Osteoblast (primary cell): ENCODE results near the gene OTULIN. TPM values are rescaled to one million over a fixed set of nuclear protein-coding genes. Genes with fewer than 3 reads are reported as not detected.

Experiments used
- DNase-seq: peaks from one replicate; pipeline ENCODE4 v3.0.0; 2011; ENCODE audit warnings: low spot score, mixed read lengths; ENCODE audit not compliant: insufficient read length; ENCODE audit errors: missing footprints
- H2AFZ ChIP-seq: 2 replicates; pipeline ENCODE4 v1.6.0; 2011; ENCODE audit warnings: mild to moderate bottlenecking, low read length
- H3K27ac ChIP-seq: 2 replicates; pipeline ENCODE4 v1.5.1; 2011; ENCODE audit warnings: mild to moderate bottlenecking, low read depth, low read length, moderate library complexity
- H3K27me3 ChIP-seq: 2 replicates; pipeline ENCODE4 v1.6.0; 2012; ENCODE audit warnings: mild to moderate bottlenecking, control low read depth, inconsistent platforms, low read length, moderate library complexity; ENCODE audit not compliant: insufficient read depth
- H3K36me3 ChIP-seq: 2 replicates; pipeline ENCODE4 v1.5.1; 2011; ENCODE audit warnings: mild to moderate bottlenecking, low read length, control low read depth, moderate library complexity; ENCODE audit not compliant: insufficient read depth
- H3K4me1 ChIP-seq: 2 replicates; pipeline ENCODE4 v1.5.1; 2011; ENCODE audit warnings: mild to moderate bottlenecking, low read length, control low read depth, moderate library complexity; ENCODE audit not compliant: insufficient read depth
- H3K4me2 ChIP-seq: 2 replicates; pipeline ENCODE4 v1.6.0; 2011; ENCODE audit warnings: mild to moderate bottlenecking, low read length; ENCODE audit not compliant: insufficient read depth
- H3K4me3 ChIP-seq: fragments of 200-600 bp; sonication (generic); 3 replicates; pipeline ENCODE4 v1.5.1; 2012; ENCODE audit warnings: mild to moderate bottlenecking, low read length, inconsistent platforms; ENCODE audit not compliant: insufficient read depth
- H3K79me2 ChIP-seq: 2 replicates; pipeline ENCODE4 v1.6.0; 2012; ENCODE audit warnings: mild to moderate bottlenecking, low read length, control low read depth, inconsistent platforms; ENCODE audit not compliant: insufficient read depth
- H3K9me3 ChIP-seq: 2 replicates; pipeline ENCODE4 v1.5.1; 2011; ENCODE audit warnings: low read depth, low read length, control low read depth
- H4K20me1 ChIP-seq: 2 replicates; pipeline ENCODE4 v1.6.0; 2012; ENCODE audit warnings: mild to moderate bottlenecking, low read length, control low read depth; ENCODE audit not compliant: insufficient read depth
- CTCF ChIP-seq: IDR thresholded peaks from 2 replicates; pipeline ENCODE4 v1.5.1; 2011; ENCODE audit warnings: mild to moderate bottlenecking, low read depth, low read length, moderate library complexity; ENCODE audit errors: extremely low read depth
- total RNA-seq: library from RNA; depleted of rRNA; stranded (reverse); fragments of >200 nt; gene quantifications from 2 replicates; pipeline ENCODE4 v1.2.3, GENCODE V29; 2012

OTULIN gene
- total RNA-seq, 1 donor = 29.7 TPM

DNA sequence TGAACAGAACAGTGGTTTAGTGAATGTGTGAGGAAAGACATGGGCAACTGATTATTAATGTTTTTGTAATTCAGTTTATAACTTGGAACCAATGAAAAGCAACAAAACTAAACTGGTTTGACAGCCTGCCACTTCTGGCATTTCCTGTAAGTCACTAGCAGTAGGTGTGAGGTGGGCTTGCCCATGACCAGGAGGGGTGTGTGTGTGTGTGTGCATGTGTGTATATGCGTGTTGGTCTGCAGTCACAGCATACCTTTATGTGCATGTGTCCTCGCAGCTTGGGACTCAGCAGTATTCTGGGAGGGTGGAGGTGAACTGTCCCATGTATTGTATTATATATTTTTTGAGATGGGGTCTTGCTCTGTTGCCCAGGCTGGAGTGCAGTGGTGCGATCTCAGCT lies 32.3 kb downstream of the OTULIN start:
- Histone ChIP-seq H3K27ac (no peak overlapping the region), H4K20me1 (no peaks in the 10 kb centered on the region), H3K4me2 (no peak overlapping the region), H2AFZ (no peak overlapping the region), H3K4me3 (no peak overlapping the region), H3K4me1 (peaks cover 4% of the 10 kb centered on the region), H3K79me2 (peaks cover 4% of the 10 kb centered on the region), H3K9me3 (no peaks in the 10 kb centered on the region), H3K27me3 (no peaks in the 10 kb centered on the region), H3K36me3 (peaks cover 21% of the 10 kb centered on the region)
- DNase-seq = no peak
- no peak for TF ChIP-seq CTCF

GRCh38 chr5:14698495-14698894 lies 34.0 kb downstream of the OTULIN start:
- peaks cover 15% of the 10 kb centered on the region for H3K36me3 ChIP-seq
- H2AFZ ChIP-seq = no peak overlapping the region
- H3K27ac ChIP-seq = no peak overlapping the region
- H3K9me3 ChIP-seq = no peaks in the 10 kb centered on the region
- DNase-seq = no peak
- no peak overlapping the region for H3K4me3 ChIP-seq
- no peak for TF ChIP-seq CTCF
- H3K4me2 ChIP-seq = no peak overlapping the region
- H3K27me3 ChIP-seq = no peaks in the 10 kb centered on the region
- peaks cover 4% of the 10 kb centered on the region for H3K79me2 ChIP-seq
- peaks cover 4% of the 10 kb centered on the region for H3K4me1 ChIP-seq
- no peaks in the 10 kb centered on the region for H4K20me1 ChIP-seq

- no peak for TF ChIP-seq CTCF
- Histone ChIP-seq H3K4me3 (no peak overlapping the region), H3K9me3 (no peaks in the 10 kb centered on the region), H3K27ac (no peak overlapping the region), H3K4me1 (peaks cover 4% of the 10 kb centered on the region), H4K20me1 (no peaks in the 10 kb centered on the region), H3K79me2 (peaks cover 2% of the 10 kb centered on the region), H3K4me2 (no peak overlapping the region), H3K27me3 (no peaks in the 10 kb centered on the region), H3K36me3 (peaks cover 10% of the 10 kb centered on the region), H2AFZ (no peak overlapping the region)
- peak; percentile 65 for DNase-seq
Measured at GRCh38 chr5:14699159-14699558, 34.6 kb downstream of the OTULIN start.

GRCh38 chr5:14699807-14700400 lies 35.4 kb downstream of the OTULIN start:
- no peak overlapping the region for H3K4me3 ChIP-seq
- H3K36me3 ChIP-seq = peaks cover 13% of the 10 kb centered on the region
- H3K79me2 ChIP-seq = peaks cover 2% of the 10 kb centered on the region
- H3K9me3 ChIP-seq = no peaks in the 10 kb centered on the region
- H3K27me3 ChIP-seq = no peaks in the 10 kb centered on the region
- no peak overlapping the region for H3K4me2 ChIP-seq
- H3K27ac ChIP-seq = no peak overlapping the region
- no peaks in the 10 kb centered on the region for H4K20me1 ChIP-seq
- no peak for DNase-seq
- no peak overlapping the region for H2AFZ ChIP-seq
- H3K4me1 ChIP-seq = peaks cover 4% of the 10 kb centered on the region
- no peak for TF ChIP-seq CTCF
